Thyroid gland (tissue), 4 donors: Measurements from ENCODE around the gene DLG2.

Experiments used
- CTCF ChIP-seq, 6 experiments: fragments of 200-600 bp in 3 of 6; fragments of 450-650 bp in 3 of 6; sonication (generic) in 3 of 6; IDR thresholded peaks; one replicate each; pipeline ENCODE4 v1.5.1; 2016 to 2019; ENCODE audit warnings: antibody characterized with exemption in 6 of 6, mild to moderate bottlenecking in 2 of 6, inconsistent platforms in 1 of 6, moderate library complexity in 1 of 6
- POLR2A ChIP-seq, 2 donors: fragments of 450-650 bp; IDR thresholded peaks; one replicate each; pipeline ENCODE4 v1.6.1; 2017; ENCODE audit warnings: antibody characterized with exemption in 2 of 2, mild to moderate bottlenecking in 2 of 2, moderate library complexity in 1 of 2

GRCh38 chr11:84227970-84228665 lies 1399.0 kb downstream of the DLG2 start:
- TF ChIP-seq POLR2A (IDR thresholded peaks at IDR 0.05) = no peak
- no peak for TF ChIP-seq CTCF (IDR thresholded peaks at IDR 0.05)
